OCI-LY3 (cell line): ENCODE results near the gene PIGA.

Experiments
- H2AFZ ChIP-seq: fragments of 200-600, 300-600 bp; shearing (Covaris generic); 2 replicates; pipeline ENCODE4 v1.6.0; 2014; ENCODE audit warnings: antibody characterized with exemption, low read depth, low read length
- H3K27ac ChIP-seq: fragments of 200-600, 300-600 bp; sonication (generic); 2 replicates; pipeline ENCODE4 v1.5.1; 2014; ENCODE audit warnings: mild to moderate bottlenecking, low read length, moderate library complexity, mixed read lengths
- H3K27me3 ChIP-seq: fragments of 200-600, 300-600 bp; sonication (generic); 2 replicates; pipeline ENCODE4 v1.6.1; 2014; ENCODE audit warnings: low read depth, low read length, mixed read lengths
- H3K36me3 ChIP-seq: fragments of 200-600, 300-600 bp; sonication (generic); replicated peaks from 2 replicates; pipeline ENCODE3; 2014; ENCODE audit warnings: low read depth, low read length, mixed read lengths
- H3K4me1 ChIP-seq: fragments of 300-600, 200-600 bp; sonication (generic); 2 replicates; pipeline ENCODE4 v1.6.1; 2014; ENCODE audit warnings: low read length, mixed read lengths
- H3K4me2 ChIP-seq: fragments of 200-600, 300-600 bp; sonication (generic); 2 replicates; pipeline ENCODE4 v1.6.1; 2014; ENCODE audit warnings: low read length, mixed read lengths
- H3K4me3 ChIP-seq: fragments of 300-600, 200-600 bp; sonication (generic); 2 replicates; pipeline ENCODE4 v1.5.1; 2014; ENCODE audit warnings: antibody characterized with exemption, mild to moderate bottlenecking, low read length, moderate library complexity
- H3K79me2 ChIP-seq: fragments of 300-600, 200-600 bp; shearing (Covaris generic); 2 replicates; pipeline ENCODE4 v1.6.1; 2014; ENCODE audit warnings: mild to moderate bottlenecking, low read length, mixed read lengths
- H3K9ac ChIP-seq: fragments of 300-600, 200-600 bp; shearing (Covaris generic); 2 replicates; pipeline ENCODE4 v1.6.0; 2014; ENCODE audit warnings: mild to moderate bottlenecking, low read length, moderate library complexity
- H3K9me3 ChIP-seq: fragments of 200-600, 300-600 bp; shearing (Covaris generic); 2 replicates; pipeline ENCODE4 v1.6.1; 2014; ENCODE audit warnings: low read length, mixed read lengths; ENCODE audit not compliant: insufficient read depth
- H4K20me1 ChIP-seq: fragments of 200-600, 300-600 bp; sonication (generic); 2 replicates; pipeline ENCODE4 v1.6.1; 2016; ENCODE audit warnings: low read length, mixed read lengths; ENCODE audit not compliant: insufficient read depth
- EZH2phosphoT487 ChIP-seq: fragments of 200-600 bp; shearing (Covaris generic); IDR thresholded peaks from 2 replicates; pipeline ENCODE4 v1.6.1; 2018; ENCODE audit warnings: antibody characterized with exemption, mixed run types, low read depth
- TF ChIP-seq, protein P1 (sequence below): fragments of 200-600, 300-600 bp; sonication (generic); IDR thresholded peaks from 2 replicates; pipeline ENCODE4 v1.5.1; 2014; ENCODE audit warnings: antibody characterized with exemption, low read length, low read depth

The PIGA gene

DNA sequence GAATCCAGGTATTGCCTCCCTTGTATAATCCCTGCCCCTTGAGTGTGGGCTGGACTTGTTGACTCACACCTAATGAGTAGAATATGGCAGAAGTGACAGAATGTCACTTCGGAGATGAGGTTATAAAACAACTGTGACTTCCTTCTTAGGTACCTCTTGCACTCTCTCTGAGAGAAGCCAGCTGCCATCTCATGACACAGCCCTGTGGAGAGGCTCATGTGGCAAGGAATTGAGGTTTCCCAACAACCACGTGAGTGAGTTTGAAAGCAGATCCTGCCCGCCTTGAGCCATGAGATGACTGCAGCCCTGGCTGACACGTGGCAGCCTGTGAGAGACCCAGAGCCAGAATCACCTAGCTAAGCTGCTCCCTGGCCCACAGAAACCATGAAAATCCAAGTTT lies 33.4 kb downstream of the PIGA start:
- Histone ChIP-seq H3K27me3 (no peaks in the 10 kb centered on the region), H3K36me3 (no peaks in the 10 kb centered on the region)

DNA sequence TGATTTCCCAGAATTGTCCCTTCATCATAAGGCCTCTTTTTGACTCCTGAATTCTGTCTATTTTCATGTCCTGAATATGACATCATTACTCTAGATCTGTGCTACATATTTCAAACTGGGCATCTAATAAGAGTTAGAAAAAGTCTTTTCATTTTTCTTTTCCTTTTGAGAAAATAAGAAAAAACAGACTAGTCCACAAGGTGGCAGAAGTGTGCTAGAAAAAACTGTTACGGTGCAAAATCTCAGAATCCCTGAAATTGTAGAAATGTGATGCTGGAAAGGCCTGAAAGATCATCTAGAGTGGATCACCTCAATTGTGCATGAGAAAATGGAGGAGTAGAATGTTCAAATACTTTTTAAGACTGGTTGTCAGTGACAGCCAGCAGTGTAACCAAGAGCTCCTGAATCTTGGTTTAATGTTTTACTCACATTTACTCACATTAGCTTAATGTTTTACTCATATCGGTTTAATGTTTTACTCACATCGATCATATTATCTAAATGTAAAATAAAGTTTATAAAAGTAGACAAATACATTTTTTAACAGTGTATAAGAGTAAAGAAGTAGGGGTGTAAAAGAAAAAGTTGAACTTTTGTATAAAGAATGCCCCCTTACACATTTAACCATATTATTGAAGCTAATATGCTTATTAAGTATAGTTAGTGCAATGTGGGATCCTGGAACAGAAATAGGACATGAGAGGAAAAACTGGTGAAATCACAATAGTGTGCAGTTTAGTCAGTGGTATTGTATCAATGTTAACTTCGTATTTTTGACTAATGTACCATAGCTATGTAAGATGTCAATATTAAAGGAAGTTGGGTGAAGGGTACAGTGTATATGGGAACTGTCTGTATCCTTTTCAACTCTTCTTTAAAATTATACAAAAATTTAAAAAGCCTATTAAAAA lies 35.1 kb downstream of the PIGA start:
- Histone ChIP-seq H3K9me3 (no peaks in the 10 kb centered on the region), H3K4me3 (peak overlapping the region; percentile 52), H4K20me1 (no peaks in the 10 kb centered on the region), H3K9ac (no peak overlapping the region), H2AFZ (no peak overlapping the region), H3K36me3 (no peaks in the 10 kb centered on the region), H3K27ac (no peak overlapping the region), H3K4me2 (peak overlapping the region; percentile 70), H3K4me1 (peaks cover 9% of the 10 kb centered on the region), H3K79me2 (no peaks in the 10 kb centered on the region), H3K27me3 (no peaks in the 10 kb centered on the region)
- TF ChIP-seq, protein P1, sequence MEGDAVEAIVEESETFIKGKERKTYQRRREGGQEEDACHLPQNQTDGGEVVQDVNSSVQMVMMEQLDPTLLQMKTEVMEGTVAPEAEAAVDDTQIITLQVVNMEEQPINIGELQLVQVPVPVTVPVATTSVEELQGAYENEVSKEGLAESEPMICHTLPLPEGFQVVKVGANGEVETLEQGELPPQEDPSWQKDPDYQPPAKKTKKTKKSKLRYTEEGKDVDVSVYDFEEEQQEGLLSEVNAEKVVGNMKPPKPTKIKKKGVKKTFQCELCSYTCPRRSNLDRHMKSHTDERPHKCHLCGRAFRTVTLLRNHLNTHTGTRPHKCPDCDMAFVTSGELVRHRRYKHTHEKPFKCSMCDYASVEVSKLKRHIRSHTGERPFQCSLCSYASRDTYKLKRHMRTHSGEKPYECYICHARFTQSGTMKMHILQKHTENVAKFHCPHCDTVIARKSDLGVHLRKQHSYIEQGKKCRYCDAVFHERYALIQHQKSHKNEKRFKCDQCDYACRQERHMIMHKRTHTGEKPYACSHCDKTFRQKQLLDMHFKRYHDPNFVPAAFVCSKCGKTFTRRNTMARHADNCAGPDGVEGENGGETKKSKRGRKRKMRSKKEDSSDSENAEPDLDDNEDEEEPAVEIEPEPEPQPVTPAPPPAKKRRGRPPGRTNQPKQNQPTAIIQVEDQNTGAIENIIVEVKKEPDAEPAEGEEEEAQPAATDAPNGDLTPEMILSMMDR = peak; percentile 76
- no peak for TF ChIP-seq EZH2phosphoT487

More for the DNA sequence above, 33.4 kb downstream of the PIGA start:
- H3K4me1 ChIP-seq = peaks cover 9% of the 10 kb centered on the region
- H2AFZ ChIP-seq = no peak overlapping the region
- no peaks in the 10 kb centered on the region for H4K20me1 ChIP-seq
- no peak overlapping the region for H3K9ac ChIP-seq
- no peaks in the 10 kb centered on the region for H3K79me2 ChIP-seq
- H3K4me2 ChIP-seq = no peak overlapping the region
- no peak overlapping the region for H3K4me3 ChIP-seq
- no peaks in the 10 kb centered on the region for H3K9me3 ChIP-seq
- no peak overlapping the region for H3K27ac ChIP-seq
- TF ChIP-seq, protein P1 = no peak
- TF ChIP-seq EZH2phosphoT487 = no peak

GRCh38 chrX:15298780-15299179 lies 36.5 kb downstream of the PIGA start:
- no peaks in the 10 kb centered on the region for H3K9me3 ChIP-seq
- H3K27me3 ChIP-seq = no peaks in the 10 kb centered on the region
- H4K20me1 ChIP-seq = no peaks in the 10 kb centered on the region
- H3K4me2 ChIP-seq = no peak overlapping the region
- H3K27ac ChIP-seq = no peak overlapping the region
- TF ChIP-seq EZH2phosphoT487 = no peak
- TF ChIP-seq, protein P1 = no peak
- no peak overlapping the region for H3K9ac ChIP-seq
- no peak overlapping the region for H3K4me3 ChIP-seq
- peaks cover 9% of the 10 kb centered on the region for H3K4me1 ChIP-seq
- H2AFZ ChIP-seq = no peak overlapping the region
- H3K36me3 ChIP-seq = no peaks in the 10 kb centered on the region
- no peaks in the 10 kb centered on the region for H3K79me2 ChIP-seq

DNA sequence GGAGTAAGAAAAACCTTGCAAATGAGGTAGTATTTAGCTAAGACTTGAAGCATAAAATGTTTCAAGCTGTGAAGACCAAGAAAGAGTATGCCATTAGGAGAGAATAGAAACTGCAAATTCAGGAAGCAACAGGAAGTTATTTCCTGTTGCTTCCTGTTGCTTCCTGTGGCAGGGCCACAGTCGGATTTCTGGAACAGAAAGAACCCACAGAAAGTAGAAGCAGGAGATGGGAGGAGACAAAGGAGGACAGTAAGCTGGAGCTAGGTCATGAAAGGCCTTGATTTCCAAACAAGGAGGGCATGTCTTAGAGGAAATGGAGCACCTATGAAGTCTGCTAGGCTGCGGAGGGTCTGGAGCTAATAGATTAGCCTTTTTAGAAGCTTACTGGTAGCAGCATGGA lies 37.1 kb downstream of the PIGA start:
- Histone ChIP-seq H3K9me3 (no peaks in the 10 kb centered on the region), H3K27ac (no peak overlapping the region), H3K4me1 (peaks cover 9% of the 10 kb centered on the region), H3K4me2 (no peak overlapping the region), H3K9ac (no peak overlapping the region), H3K27me3 (no peaks in the 10 kb centered on the region), H3K36me3 (no peaks in the 10 kb centered on the region), H3K79me2 (no peaks in the 10 kb centered on the region), H4K20me1 (no peaks in the 10 kb centered on the region), H3K4me3 (no peak overlapping the region), H2AFZ (no peak overlapping the region)
- no peak for TF ChIP-seq EZH2phosphoT487
- TF ChIP-seq, protein P1 = no peak
